HG02678 (cell line): ENCODE data around the gene FBXO38.

Experiments
- ATAC-seq: cut with Tn5 transposase; IDR thresholded peaks from one replicate; pipeline ENCODE4 v1.9.1; 2021; ENCODE audit warnings: mild to moderate bottlenecking, moderate library complexity; ENCODE audit not compliant: unreplicated experiment

The FBXO38 gene

GRCh38 chr5:148425808-148426207 lies 42.0 kb downstream of the FBXO38 start:
- no peak for ATAC-seq

- ATAC-seq: no peak
Observed at GRCh38 chr5:148426514-148426913, 42.8 kb downstream of the FBXO38 start.

DNA sequence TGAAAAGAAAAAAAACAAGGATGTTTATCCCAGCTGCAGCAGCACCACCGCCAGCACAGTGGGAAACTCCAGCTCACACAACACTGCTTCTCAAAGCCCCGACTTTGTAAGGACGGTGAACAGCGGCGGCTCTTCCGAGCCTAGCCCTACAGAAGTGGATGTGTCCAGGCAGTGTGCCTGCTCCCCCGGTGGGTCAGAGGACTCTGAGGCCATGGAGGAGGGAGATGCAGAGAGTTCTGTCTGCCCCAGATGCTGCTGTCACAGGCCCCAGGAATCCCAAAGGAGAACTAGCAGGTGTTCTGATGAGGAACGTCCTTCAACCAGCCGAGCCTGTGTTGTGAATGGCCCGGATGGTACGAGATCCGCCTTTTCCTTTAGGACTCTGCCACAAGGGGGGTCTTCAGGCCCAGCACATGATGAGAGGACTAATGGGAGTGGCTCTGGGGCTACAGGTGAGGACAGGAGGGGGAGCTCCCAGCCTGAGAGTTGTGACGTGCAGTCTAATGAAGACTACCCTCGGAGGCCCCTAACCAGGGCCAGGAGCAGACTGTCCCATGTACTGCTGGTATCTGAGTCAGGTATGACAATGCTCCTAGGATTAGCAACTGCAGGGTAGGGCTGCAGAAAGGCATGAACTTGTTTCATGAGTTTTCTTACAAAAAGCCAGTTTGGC lies 43.7 kb downstream of the FBXO38 start:
- no peak for ATAC-seq

- no peak for ATAC-seq
Observed at GRCh38 chr5:148428848-148429247, 45.1 kb downstream of the FBXO38 start.

DNA sequence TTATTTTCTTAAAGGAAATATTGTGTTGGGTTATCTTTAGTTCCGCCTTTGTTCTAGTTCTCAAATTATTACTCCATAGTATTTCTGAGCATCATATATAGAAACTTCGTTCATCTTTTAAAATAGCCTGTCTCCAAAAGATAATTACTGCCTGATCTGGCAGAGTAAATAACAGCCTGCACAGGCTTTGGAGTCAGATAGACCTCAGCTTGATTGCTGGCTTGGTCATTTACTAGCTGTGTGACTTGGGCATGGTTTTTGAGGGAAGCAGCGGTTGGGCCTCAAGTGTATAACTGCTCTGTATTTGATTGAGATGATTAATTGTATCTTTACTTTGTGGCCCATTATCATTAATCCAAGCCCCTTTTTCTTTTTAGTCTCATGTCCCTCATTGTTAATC lies 50.1 kb downstream of the FBXO38 start:
- no peak for ATAC-seq

DNA sequence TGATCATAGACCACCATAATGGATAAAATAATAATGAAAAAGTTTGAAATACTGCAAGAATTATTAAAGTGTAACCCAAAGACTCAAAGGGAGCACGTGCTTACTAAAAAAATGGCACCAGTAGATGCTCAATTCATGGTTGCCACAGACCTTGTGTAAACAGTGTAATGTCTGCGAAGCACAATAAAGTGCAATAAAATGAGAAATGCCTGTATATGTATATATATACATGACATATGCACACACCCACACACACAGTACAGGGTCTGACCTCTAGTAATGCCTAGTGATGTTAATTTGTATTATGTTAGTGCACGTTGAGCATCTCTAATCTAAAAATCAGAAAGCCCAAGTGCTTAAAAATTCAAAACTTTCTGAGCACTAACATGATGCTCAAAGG lies 52.3 kb downstream of the FBXO38 start:
- no peak for ATAC-seq

GRCh38 chr5:148437249-148437648 lies 53.5 kb downstream of the FBXO38 start:
- no peak for ATAC-seq

GRCh38 chr5:148438933-148439332 lies 55.2 kb downstream of the FBXO38 start:
- no peak for ATAC-seq

DNA sequence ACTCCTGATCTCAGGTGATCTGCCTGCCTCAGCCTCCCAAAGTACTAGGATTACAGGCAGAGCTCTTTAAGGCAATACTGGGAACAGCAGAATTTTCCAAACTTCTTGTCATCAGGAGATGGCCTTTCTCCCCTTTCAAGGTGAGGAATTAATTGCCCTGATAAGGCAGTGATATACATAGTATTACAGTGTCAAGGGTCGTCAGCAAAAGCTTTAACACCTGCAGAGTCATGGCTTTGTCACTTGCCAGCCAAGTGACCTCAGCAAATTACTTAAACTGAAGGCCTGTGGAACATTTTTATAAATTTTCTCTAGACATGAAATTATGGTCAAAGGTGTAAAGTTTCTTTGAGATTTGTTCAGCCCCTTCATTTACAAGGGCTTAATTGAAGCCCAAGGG lies 59.5 kb downstream of the FBXO38 start:
- no peak for ATAC-seq

DNA sequence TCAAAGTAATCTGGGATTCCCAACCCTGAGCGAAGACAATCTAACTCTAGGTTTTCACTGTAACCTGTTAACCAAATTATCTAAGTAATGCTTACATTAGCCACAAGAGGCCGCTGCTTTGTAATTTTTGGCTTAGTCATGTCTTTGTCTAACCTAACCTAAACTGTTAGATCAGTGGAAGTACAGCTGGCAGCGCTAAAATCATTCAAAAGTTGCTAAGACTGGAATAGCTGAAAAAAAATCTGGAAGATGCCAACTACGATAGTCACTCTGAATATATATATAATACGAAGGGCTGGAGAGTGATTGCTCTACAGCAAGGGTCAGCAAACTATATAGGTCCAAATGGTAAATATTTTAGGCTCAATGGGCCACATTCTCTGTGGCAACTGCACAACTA lies 60.2 kb downstream of the FBXO38 start:
- ATAC-seq: peak; percentile 84

DNA sequence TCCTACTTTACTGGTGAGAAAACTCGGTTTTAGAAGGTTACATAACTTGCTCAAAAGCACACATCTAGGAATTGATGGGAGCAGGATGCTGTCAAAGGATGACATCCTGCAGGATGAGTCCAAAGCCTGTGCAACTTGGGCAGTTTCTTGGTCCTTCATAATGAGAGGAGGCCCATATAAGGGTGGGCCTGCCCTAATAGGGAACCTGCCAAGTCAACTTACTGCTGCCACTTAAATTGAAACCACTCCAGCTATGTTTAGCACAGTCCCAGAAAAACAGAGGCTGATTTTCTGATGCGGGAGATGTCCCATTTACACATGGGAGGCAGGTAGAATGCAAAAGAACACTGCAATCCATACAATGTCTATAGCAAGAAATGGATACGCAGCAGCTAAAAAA lies 61.8 kb downstream of the FBXO38 start:
- no peak for ATAC-seq

DNA sequence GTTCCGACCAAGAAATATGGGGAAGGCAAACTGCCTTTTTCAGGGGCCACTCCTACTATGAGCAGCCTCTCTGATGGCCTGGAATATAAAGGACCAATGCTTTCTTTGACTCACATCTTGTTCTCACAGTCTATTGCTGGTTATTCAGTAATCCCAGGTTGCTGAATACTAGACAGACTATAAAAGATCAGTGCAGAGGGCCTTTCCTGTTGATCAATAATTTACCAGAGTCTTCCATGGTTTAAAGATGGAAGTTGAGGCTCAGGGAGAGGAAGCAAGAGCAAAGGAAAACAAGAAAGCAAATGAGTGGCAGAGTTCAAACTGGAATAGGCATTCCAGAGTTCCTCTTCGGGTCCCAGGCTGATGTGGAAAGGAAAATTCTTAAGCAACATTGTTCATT lies 62.9 kb downstream of the FBXO38 start:
- ATAC-seq: no peak

DNA sequence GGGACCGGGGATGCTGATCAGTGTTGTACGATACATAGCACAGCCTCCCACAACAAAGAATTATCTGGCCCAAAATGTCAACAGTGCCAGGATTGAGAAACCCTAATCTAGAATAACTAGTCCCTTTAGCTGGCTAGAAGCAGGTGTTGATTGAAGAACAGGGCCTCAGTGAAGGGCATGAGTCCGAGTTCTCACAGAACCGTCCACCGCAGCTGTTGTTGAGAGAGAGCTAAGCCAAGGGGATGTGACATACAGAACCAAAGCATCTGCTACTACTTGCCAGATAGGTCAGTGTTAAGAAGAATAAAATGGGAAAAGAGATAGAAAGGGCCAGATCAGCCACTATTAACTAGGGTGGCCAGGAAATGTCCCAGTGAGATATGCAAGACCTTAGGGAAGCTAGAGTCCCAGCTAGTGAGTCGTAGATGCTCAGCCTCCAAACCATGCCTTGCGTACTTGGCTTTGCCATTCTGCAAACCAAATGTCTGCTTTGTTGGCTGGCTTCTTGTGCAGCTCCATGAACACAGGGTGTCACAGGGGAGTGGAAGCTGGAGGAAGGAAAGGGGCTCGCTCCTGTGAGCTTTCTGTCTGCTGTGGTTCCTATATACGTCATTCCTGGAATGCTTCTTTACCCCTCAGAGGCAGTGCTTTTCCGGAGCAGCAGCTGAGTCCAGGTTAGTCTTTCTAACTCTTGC lies 68.9 kb downstream of the FBXO38 start:
- ATAC-seq: no peak

- ATAC-seq: no peak
Observed at GRCh38 chr5:148454576-148454975, 70.8 kb downstream of the FBXO38 start.

GRCh38 chr5:148455185-148455584 lies 71.4 kb downstream of the FBXO38 start:
- ATAC-seq: no peak

DNA sequence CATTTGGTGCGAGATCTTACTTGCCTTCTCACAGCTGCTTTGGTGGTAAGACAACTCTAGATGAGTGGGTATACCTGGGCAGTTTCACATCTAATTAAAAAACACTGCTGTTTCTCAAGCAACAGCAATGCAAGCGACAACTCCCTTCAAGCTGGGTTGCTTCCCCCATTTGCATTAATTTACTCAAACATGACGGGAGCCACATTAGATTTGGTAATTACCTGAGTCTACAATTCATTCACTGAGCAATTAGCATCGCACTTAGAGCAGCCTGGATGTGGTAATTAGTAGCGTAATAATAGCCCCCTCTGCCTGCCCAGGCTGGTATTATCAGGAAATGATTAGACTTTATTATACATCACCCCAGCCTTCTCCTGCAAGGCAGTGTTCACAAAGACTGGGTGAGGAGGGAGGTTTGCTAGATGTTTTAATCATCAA lies 73.4 kb downstream of the FBXO38 start:
- ATAC-seq: peak; percentile 68

- no peak for ATAC-seq
Observed at GRCh38 chr5:148458036-148458888, 74.5 kb downstream of the FBXO38 start.

DNA sequence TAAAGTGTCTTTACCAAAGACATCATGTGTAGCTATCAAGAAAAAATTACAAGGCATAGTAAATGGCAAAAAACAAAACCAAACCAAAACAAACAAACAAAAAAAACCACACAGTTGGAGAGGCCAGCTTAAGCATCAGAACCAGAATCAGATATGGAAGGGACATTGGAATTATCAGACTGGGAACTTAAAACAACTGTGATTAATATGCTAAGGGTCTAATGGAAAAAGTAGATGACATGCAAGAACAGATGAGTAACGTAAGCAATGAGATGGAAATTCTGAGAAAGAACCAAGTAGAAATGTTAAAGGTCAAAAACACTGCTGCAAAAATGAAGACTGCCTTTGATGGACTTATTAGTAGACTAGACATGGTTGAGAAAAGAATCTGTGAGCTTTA lies 75.9 kb downstream of the FBXO38 start:
- no peak for ATAC-seq

GRCh38 chr5:148465381-148466235 lies 81.8 kb downstream of the FBXO38 start:
- ATAC-seq: no peak

DNA sequence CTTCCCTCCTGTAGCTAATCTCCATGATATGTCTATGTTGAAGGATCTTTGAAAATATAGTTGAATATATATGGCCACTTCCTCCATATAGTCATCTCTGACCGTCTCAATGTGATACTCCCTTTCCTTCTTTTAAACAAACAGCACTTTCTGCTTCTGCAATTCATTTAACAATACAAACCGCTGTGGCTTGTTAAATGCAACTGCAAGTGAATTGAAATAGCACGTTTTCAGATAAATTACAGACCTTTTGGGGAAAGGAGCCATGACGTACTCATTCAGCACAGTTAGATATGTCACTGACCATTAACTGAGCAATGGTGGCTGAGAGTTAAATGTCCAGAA lies 82.5 kb downstream of the FBXO38 start:
- ATAC-seq: no peak

GRCh38 chr5:148467958-148468357 lies 84.2 kb downstream of the FBXO38 start:
- ATAC-seq: no peak
